ENCODE data around the gene IRAK2. TPM values are rescaled to one million over a fixed set of nuclear protein-coding genes. Genes with fewer than 3 reads are reported as not detected.
A peak's percentile ranks its signal among the peaks of the same experiment; 100 is the strongest.
"Not testable (repeated sequence)": the region's sequence is repeated elsewhere in the genome, so short reads cannot be mapped to it uniquely, and the experiment has no call there.

Gene IRAK2
- total and polyA plus RNA-seq, 9 donors: 1.1 to 2.3 (median 1.5) TPM

DNA sequence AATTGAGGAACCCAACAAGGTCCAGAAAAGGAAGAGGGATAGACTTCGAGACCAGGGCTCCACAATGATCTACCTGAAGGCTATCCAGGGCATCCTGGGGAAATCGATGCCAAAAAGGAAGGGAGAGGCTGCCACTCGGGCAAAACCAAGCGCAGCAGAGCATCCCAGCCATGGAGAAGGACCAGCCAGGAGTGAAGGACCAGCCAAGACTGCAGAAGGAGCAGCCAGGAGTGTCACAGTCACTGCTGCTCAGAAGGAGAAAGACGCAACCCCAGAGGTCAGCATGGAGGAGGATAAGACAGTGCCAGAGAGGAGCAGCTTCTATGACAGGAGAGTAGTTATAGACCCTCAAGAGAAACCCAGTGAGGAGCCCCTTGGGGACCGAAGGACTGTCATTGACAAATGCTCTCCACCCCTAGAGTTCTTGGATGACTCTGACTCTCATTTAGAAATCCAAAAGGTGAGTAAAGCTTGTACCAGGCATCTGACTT is 95.5 kb downstream of the IRAK2 start:
- Histone ChIP-seq H3K4me3 (no peak overlapping the region), H3K27ac (no peak overlapping the region), H3K4me1 (ENCODE audit: insufficient read depth) (peaks cover 5% of the 10 kb centered on the region), H3K27me3 (no peaks in the 10 kb centered on the region), H3K36me3 (no peaks in the 10 kb centered on the region), H3K9me3 (no peaks in the 10 kb centered on the region)
- TF ChIP-seq, protein P1, sequence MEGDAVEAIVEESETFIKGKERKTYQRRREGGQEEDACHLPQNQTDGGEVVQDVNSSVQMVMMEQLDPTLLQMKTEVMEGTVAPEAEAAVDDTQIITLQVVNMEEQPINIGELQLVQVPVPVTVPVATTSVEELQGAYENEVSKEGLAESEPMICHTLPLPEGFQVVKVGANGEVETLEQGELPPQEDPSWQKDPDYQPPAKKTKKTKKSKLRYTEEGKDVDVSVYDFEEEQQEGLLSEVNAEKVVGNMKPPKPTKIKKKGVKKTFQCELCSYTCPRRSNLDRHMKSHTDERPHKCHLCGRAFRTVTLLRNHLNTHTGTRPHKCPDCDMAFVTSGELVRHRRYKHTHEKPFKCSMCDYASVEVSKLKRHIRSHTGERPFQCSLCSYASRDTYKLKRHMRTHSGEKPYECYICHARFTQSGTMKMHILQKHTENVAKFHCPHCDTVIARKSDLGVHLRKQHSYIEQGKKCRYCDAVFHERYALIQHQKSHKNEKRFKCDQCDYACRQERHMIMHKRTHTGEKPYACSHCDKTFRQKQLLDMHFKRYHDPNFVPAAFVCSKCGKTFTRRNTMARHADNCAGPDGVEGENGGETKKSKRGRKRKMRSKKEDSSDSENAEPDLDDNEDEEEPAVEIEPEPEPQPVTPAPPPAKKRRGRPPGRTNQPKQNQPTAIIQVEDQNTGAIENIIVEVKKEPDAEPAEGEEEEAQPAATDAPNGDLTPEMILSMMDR (IDR thresholded peaks at IDR 0.05): no peak
- TF ChIP-seq POLR2A (IDR thresholded peaks at IDR 0.05): no peak
- no peak for TF ChIP-seq EP300 (IDR thresholded peaks at IDR 0.05)
- DNase-seq: no peak
- intact Hi-C loops (cut with DNase I): no loop called here
- 83 to 92% (median 90%) methylated on average over 6 of the region's 6 CpGs for WGBS, 3 donors

DNA sequence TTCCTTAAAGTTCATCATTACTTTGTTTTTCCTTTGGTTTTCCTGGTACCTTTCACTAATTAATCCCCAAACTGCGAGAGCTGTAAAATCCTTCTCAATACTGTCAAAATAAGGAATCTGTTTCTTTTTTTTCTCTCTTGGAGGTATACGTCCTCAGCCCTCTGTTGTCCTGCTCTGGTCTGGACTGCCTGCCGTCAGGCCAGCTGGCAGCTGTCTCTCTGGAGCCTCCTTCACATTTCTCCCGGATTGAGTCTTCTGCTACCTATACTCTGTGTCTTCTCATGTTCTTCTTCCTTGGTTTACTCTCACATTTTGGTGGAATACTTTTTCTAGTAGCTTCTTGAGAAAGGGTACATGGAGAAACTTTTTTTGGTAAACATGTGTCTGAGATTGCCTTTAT is 97.3 kb downstream of the IRAK2 start:
- DNase-seq: no peak
- H3K27ac ChIP-seq: no peak overlapping the region
- no peak overlapping the region for H3K4me3 ChIP-seq
- intact Hi-C loops (cut with DNase I): no loop called here
- 46 to 54% (median 49%) methylated on average over 4 of the region's 4 CpGs for WGBS, 3 donors
- TF ChIP-seq EP300 (IDR thresholded peaks at IDR 0.05) (no peak), POLR2A (IDR thresholded peaks at IDR 0.05) (no peak)
- TF ChIP-seq, protein P1 (IDR thresholded peaks at IDR 0.05): no peak
- H3K9me3 ChIP-seq: no peaks in the 10 kb centered on the region
- H3K4me1 ChIP-seq (ENCODE audit: insufficient read depth): peaks cover 7% of the 10 kb centered on the region
- H3K36me3 ChIP-seq: no peaks in the 10 kb centered on the region
- no peaks in the 10 kb centered on the region for H3K27me3 ChIP-seq

DNA sequence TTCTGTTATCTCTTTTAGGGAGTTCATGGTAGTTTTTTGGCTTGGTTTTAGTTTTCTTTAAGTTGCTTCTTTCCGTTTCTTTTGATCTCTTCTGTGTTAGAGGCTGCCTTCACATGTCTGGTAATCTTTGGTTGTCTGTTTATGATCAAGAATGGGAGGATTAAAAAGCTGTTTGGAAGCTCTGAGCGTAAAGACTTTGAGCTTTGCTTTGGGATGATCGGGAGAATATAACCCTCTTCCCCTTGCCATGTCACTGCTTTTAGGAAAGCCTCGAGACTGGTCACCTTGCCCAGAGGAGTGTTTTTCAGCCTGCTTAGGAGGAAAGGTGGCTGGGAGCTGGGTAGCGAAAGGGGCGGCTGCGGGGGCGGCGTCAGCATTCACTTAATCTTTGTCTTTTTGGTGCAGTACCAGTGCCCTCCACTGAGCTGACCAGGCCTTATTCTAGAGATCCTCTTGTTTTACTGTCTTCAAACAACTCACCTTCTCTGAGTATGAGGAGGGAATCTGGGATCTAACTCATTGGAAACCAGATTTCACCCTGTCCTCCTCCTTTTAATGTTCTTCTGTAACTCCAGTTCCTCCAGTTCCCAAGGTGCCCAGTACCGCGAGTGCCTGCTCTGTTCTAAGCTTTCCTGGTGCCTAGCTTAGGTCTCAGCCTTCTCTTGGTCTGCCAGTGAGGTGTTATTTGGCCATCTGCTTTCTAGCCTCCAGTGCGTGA is 99.1 kb downstream of the IRAK2 start:
- Histone ChIP-seq H3K4me1 (ENCODE audit: insufficient read depth) (peaks cover 6% of the 10 kb centered on the region), H3K4me3 (peak overlapping the region; percentile 6), H3K36me3 (no peaks in the 10 kb centered on the region), H3K9me3 (no peaks in the 10 kb centered on the region), H3K27ac (peak overlapping the region in 1 of 2 donors; percentile 67), H3K27me3 (no peaks in the 10 kb centered on the region)
- intact Hi-C loops (cut with DNase I): no loop called here
- DNase-seq: peak; percentile 50 to 75 (median 63)
- WGBS, 3 donors: 14 to 26% (median 16%) methylated on average over 12 of the region's 12 CpGs
- TF ChIP-seq EP300 (IDR thresholded peaks at IDR 0.05): no peak
- TF ChIP-seq, protein P1 (IDR thresholded peaks at IDR 0.05): peak in 2 of 3 donors; percentile 46 to 54

DNA sequence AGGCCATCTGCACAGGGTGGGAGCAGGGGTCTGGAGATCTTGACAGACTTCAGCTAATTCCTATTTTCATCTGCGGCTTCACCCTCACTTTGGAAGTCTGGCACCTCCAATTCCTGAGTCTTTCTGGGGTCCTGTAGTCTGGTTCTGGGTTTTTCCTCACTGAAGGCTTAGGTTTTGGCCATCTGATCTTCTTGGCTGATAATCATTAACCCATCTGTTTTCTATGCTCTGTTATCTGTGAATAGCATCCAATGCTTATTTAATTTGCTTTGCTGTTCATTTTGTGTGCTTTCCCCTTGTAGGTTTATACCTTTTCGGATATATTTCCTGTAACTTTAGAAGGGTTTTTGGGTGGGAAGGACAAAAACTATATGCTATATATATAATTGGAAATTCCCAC is 101.1 kb downstream of the IRAK2 start:
- TF ChIP-seq EP300 (IDR thresholded peaks at IDR 0.05) (no peak), POLR2A (IDR thresholded peaks at IDR 0.05) (no peak)
- TF ChIP-seq, protein P1 (IDR thresholded peaks at IDR 0.05): no peak
- H3K9me3 ChIP-seq: no peaks in the 10 kb centered on the region
- WGBS, 3 donors: 92 to 98% (median 94%) methylated on average over 2 of the region's 2 CpGs
- no peak overlapping the region for H3K4me3 ChIP-seq
- DNase-seq: no peak
- peaks cover 6% of the 10 kb centered on the region for H3K4me1 ChIP-seq (ENCODE audit: insufficient read depth)
- no peaks in the 10 kb centered on the region for H3K36me3 ChIP-seq
- no peaks in the 10 kb centered on the region for H3K27me3 ChIP-seq
- intact Hi-C loops (cut with DNase I): no loop called here
- H3K27ac ChIP-seq: no peak overlapping the region

DNA sequence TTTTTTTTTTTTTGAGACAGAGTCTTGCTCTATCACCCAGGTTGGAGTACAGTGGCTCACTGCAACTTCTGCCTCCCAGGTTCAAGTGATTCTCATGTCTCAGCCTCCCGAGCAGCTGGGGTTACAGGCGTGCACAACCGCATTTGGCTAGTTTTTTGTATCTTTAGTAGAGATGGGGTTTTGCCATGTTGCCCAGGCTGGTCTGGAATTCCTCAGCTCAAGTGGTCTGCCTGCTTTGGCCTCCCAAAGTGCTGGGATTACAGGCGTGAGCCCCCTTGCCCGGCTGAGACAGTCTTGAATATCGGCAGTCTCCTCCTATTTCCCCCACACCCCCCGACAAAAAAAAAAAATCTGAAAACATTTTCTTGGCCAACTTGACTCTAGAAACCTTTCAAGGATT is 102.2 kb downstream of the IRAK2 start:
- intact Hi-C loops (cut with DNase I); H3K4me1 ChIP-seq (ENCODE audit: insufficient read depth); H3K36me3 ChIP-seq; H3K9me3 ChIP-seq; H3K27me3 ChIP-seq; H3K27ac ChIP-seq; H3K4me3 ChIP-seq; DNase-seq: not testable (repeated sequence)
- WGBS, 3 donors: 37 to 58% (median 39%) methylated on average over 7 of the region's 7 CpGs

Data from ovary (tissue), 9 donors.